ENCODE measurements around the gene CENATAC.
A peak's percentile ranks its signal among the peaks of the same experiment; 100 is the strongest.
"Not testable (repeated sequence)": the region's sequence is repeated elsewhere in the genome, so short reads cannot be mapped to it uniquely, and the experiment has no call there.

Gene CENATAC

GRCh38 chr11:119027561-119028345 is 29.8 kb downstream of the CENATAC start:
- DNase-seq, result no peak

DNA sequence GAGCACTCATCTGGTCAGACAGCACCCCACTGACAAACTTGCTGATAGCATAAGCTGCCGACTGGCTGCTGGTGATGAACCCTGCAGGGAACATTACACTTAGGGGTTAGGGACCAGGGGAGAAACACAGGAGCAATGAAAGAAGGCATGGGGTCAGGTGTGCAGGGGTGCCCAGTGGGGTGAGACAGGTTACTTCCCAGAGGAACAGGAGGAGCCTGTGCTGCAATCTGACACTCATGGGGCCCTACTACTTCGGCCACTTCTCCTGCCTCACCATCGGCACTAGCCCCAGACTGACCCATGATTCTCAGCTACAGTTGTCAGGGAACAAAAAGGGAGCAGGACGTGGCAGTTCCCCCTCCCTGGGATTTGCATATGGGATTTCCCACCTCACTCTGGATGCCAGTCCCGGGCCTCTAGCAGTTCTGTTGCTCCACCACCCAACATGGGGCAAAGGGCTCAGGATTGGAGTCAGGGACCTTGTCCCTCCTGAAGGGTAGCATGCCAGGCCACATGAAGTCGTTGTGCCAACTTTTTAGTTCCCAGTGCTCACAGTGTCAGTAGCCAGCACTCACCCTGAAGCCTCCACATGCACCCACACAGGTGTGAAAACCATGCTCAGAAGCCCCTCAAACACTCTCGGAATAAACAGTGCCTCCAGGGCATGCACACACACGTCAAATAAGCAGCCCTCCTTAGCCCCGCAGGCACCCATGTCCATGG is 30.6 kb downstream of the CENATAC start:
- DNase-seq, result no peak

GRCh38 chr11:119029069-119029339 is 31.1 kb downstream of the CENATAC start:
- no peak for DNase-seq

GRCh38 chr11:119029340-119030028 is 31.5 kb downstream of the CENATAC start:
- no peak for DNase-seq

GRCh38 chr11:119030029-119030328 is 32.0 kb downstream of the CENATAC start:
- no peak for DNase-seq

GRCh38 chr11:119030329-119031047 is 32.5 kb downstream of the CENATAC start, which contains the start of gene SLC37A4:
SLC37A4 (minus strand) TSS chr11:119030877.
- peak; percentile 78 for DNase-seq

- no peak for DNase-seq
These were observed 34.0 kb downstream of the CENATAC start for GRCh38 chr11:119031912-119032280.

GRCh38 chr11:119033421-119033820 is 35.5 kb downstream of the CENATAC start:
- DNase-seq, result not testable (repeated sequence)

- DNase-seq, result no peak
These were observed 36.9 kb downstream of the CENATAC start for GRCh38 chr11:119034813-119035212.

DNA sequence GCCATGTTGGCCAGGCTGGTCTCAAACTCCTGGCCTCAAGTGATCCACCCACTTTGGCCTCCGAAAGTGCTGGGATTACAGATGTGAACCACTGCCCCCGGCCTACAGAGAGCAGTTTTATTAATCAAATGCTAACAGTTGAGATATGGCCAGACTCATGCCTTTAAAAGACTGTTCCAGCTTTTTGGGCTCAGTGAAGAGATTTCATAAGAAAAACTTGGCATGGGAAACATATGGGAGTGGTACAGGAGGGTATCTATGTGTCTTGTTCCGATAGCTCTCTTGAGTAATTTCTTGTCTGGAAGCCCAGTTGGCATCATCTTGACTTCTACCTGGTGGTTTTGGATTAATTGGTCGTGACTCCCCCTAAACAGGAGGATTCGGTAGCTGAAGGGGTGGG is 40.9 kb downstream of the CENATAC start:
- no peak for DNase-seq

GRCh38 chr11:119039471-119039870 is 41.5 kb downstream of the CENATAC start:
- not testable (repeated sequence) for DNase-seq

DNA sequence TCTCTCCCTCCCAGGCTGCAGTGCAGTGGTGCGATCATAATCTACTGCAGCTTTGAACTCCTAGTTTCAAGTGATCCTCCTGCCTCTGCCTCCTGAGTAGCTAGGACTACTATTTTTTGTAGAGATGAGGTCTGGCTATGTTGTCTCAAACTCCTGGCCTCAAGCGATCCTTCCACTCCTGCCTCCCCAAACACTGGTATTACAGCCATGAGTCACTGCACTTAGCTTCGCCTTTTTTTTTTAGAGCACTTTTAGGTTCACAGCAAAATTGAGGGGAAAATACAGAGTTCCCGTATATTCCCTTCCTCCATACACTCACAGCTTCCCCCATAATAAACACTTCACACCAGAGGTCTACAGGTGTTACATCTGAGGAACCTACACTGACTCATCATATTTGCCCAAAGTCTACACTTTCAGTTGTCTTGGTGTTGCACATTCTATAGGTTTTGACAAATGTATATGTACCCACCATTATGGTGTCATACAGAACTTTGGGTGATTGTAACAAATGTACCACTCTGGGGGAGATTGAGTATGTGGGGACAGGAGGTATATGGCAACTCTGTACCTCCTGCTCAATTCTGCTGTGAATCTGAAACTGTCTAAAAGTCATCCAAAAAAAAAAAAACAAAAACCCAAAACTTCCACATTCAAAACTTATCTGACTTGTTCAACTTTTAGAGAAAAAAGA is 44.0 kb downstream of the CENATAC start:
- no peak for DNase-seq

GRCh38 chr11:119042927-119043326 is 45.0 kb downstream of the CENATAC start:
- no peak for DNase-seq

DNA sequence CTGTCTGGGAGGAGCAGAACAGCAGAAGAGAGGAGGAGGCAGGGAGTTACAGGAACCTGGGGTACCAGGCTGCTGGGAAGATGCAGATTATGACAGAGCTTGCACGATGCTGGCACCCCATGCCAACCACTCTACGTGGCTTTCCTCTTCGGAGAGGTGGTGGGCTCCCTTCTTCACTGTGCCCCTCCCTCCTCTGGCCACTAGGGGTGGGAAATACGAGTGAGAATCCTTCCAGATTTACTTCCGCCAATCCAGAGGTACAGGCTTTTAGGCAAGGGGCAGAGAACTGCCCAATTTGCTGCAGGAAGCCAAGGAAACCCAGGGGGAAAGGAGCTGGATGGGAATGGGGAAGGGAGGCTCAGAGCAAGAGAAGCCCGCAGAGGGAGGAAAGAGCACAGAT is 46.8 kb downstream of the CENATAC start:
- no peak for DNase-seq

DNA sequence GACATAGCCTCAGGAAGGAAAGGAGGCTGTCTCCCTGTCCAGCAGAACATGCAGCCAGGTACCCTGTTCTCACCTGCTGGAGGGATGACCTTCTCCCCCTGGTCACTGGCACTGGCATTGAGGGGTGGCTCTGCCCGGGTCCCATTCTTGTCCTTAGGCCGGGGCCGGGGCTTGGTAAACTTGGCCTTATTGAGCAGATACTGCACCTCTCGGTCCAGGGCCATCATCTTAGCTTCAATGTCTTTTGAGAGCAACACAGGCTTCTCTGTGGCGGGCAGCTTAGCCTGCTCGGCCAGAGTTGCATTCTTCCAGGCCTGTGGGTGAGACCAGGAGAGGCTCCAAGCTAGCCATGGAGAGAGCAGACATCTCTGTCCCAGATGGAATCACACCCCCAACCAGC is 48.6 kb downstream of the CENATAC start:
- DNase-seq, result no peak

DNA sequence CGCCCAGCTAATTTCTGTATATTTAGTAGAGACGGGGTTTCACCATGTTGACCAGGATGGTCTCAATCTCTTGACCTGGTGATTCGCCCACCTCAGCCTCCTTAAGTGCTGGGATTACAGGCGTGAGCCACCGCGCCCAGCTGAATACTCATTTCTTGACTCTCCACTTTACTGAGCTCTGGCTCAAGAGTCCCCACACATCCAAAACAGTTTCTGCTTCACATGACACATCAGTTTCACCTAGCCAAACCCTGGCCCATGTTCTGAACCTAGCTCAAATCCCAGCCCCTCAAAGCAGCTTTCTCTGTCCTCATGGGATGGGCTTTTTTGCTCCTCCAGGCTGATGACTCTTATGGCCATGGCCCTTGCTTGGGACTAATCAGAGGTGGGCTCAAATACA is 49.3 kb downstream of the CENATAC start:
- no peak for DNase-seq

DNA sequence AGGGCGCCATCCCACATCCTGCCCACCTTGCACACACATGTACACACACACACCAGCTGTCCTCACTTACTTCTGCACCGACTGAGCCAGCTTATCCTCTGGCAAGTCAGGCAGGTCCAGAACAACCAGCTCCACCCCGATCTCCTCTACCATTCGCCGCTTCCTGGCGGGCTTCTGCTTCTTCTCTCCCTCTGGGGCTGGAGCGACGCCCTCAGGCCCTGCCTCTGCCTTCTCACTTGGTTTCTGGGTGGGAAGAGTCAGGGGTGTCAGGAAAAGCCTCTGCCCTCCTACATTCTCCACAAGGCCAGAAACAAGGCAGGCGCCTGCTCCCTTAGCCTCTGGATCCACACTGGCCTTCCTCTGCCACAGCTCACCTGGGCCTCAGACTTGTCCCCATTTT is 50.7 kb downstream of the CENATAC start:
- DNase-seq, result no peak

DNA sequence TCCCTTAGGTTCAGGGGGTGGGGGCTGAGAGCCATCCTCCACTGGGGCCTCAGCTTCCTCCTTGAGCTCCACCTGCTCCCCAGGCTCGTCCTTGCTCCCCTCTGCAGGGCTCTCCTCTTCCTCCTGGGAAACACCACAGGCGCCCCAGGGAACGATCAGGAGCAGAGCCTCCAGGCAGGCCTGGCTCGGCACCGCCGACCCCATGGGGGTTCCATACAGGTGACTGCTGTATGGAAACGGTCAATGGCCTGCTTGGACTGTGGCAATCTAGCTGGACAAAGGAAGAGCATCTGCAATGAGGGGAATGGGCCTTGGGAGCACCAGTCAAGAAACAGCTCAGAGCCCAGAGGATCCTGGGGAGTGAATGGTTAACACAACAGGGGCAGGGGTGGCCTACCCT is 51.1 kb downstream of the CENATAC start:
- no peak for DNase-seq

DNA sequence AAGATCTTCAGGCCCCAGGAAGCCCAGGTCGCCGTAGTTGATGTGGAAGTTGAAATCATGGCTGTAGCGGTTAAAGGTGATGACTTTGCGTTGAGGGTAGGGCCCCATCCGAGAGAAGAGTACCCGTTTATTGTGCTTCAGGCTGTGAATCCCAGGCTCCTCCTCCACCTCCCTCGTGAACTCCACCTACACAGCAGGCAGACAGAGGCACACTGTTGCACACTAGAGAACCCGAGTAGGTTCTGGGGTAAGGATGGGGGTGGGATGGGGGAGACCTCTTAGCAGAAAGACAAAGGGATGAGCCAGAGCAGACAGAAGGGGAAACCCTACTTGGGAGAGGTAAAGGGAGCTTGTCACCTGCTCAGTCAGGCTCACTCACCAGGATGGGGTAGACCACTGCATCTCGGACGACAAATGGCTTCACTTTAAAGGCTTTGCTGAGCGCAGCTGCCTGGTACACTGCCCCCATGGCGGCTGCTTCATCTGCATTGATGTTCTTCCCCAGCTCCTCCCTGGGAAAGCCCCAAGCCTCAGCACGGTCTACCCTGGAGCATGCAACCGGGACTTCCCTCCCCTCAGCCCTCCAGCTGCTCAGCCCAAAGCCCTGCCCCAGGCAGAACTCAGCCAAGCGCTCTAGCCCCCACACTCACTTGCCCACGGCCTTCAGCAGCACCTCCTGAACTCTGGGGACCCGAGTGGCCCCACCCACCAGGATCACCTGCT is 53.7 kb downstream of the CENATAC start:
- no peak for DNase-seq

GRCh38 chr11:119052163-119052814 is 54.4 kb downstream of the CENATAC start:
- DNase-seq, result no peak

- no peak for DNase-seq
These were observed 56.5 kb downstream of the CENATAC start for GRCh38 chr11:119054418-119054817.

GRCh38 chr11:119055901-119056300 is 58.0 kb downstream of the CENATAC start:
- DNase-seq, result no peak
